Neuronal stem cell (in vitro differentiated cells): Measurements from ENCODE around the gene SULT1A1. TPM values are rescaled to one million over a fixed set of nuclear protein-coding genes. Genes with fewer than 3 reads are reported as not detected.
A peak's percentile ranks its signal among the peaks of the same experiment; 100 is the strongest.
"Not testable (repeated sequence)": the region's sequence is repeated elsewhere in the genome, so short reads cannot be mapped to it uniquely, and the experiment has no call there.

Experiments used
- DNase-seq: peaks from one replicate; pipeline ENCODE4 v3.0.0-alpha.2; 2013; ENCODE audit warnings: low spot score
- H2AFZ ChIP-seq: one replicate; pipeline ENCODE4 v1.6.1; 2013; ENCODE audit warnings: mild to moderate bottlenecking, low read length, inconsistent platforms
- H2AK5ac ChIP-seq: 2 replicates; pipeline ENCODE4 v1.6.1; 2013; ENCODE audit warnings: low read depth, mild to moderate bottlenecking, inconsistent platforms, low read length, moderate library complexity, mixed read lengths
- H2BK120ac ChIP-seq: 2 replicates; pipeline ENCODE4 v1.6.1; 2013; ENCODE audit warnings: low read depth, mild to moderate bottlenecking, inconsistent platforms, low read length, moderate library complexity, mixed read lengths
- H2BK12ac ChIP-seq: one replicate; pipeline ENCODE4 v1.6.1; 2013; ENCODE audit warnings: low read length, inconsistent platforms
- H2BK15ac ChIP-seq: 2 replicates; pipeline ENCODE4 v1.6.1; 2013; ENCODE audit warnings: mild to moderate bottlenecking, low read length, inconsistent platforms, mixed read lengths
- H2BK5ac ChIP-seq: one replicate; pipeline ENCODE4 v1.6.1; 2013; ENCODE audit warnings: inconsistent platforms, mild to moderate bottlenecking, low read length, moderate library complexity
- H3K14ac ChIP-seq: one replicate; pipeline ENCODE4 v1.6.1; 2013; ENCODE audit warnings: low read length, inconsistent platforms
- H3K18ac ChIP-seq: 2 replicates; pipeline ENCODE4 v1.6.1; 2013; ENCODE audit warnings: low read length, inconsistent platforms
- H3K23ac ChIP-seq: 2 replicates; pipeline ENCODE4 v1.6.1; 2013; ENCODE audit warnings: low read depth, mild to moderate bottlenecking, mixed read lengths, low read length, inconsistent platforms; ENCODE audit not compliant: poor library complexity
- H3K27ac ChIP-seq: replicated peaks from 3 replicates; pipeline ENCODE4 v1.5.1; 2013; ENCODE audit warnings: low read length, inconsistent platforms
- H3K27me3 ChIP-seq, 3 experiments: 2 replicates each; pipeline ENCODE4 v1.6.1; 2013; ENCODE audit warnings: low read length in 3 of 3, mild to moderate bottlenecking in 2 of 3, inconsistent platforms in 1 of 3, low read depth in 1 of 3, mixed read lengths in 1 of 3, moderate library complexity in 1 of 3; ENCODE audit not compliant: control insufficient read depth in 3 of 3, insufficient read depth in 3 of 3
- H3K36me3 ChIP-seq, 2 donors: replicated peaks in 1 of 2; 2 replicates each; pipeline ENCODE4 v1.6.1; 2013; ENCODE audit warnings: low read length in 2 of 2; ENCODE audit not compliant: control insufficient read depth in 2 of 2, insufficient read depth in 2 of 2
- H3K4ac ChIP-seq: 2 replicates; pipeline ENCODE4 v1.6.1; 2013; ENCODE audit warnings: inconsistent platforms, mild to moderate bottlenecking, low read length, moderate library complexity
- H3K4me1 ChIP-seq, 2 donors: 1 replicate in 1 of 2; 2 replicates in 1 of 2; pipeline ENCODE4 v1.6.1; 2013; ENCODE audit warnings: low read length in 2 of 2, low read depth in 1 of 2; ENCODE audit not compliant: control insufficient read depth in 2 of 2, insufficient read depth in 1 of 2
- H3K4me2 ChIP-seq: one replicate; pipeline ENCODE4 v1.6.1; 2013; ENCODE audit warnings: mild to moderate bottlenecking, low read length, inconsistent platforms; ENCODE audit not compliant: insufficient read depth, poor library complexity, severe bottlenecking
- H3K4me3 ChIP-seq, 2 donors: 2 replicates each; pipeline ENCODE4 v1.5.1; 2013; ENCODE audit warnings: low read length in 2 of 2, mild to moderate bottlenecking in 2 of 2, inconsistent platforms in 1 of 2, moderate library complexity in 1 of 2
- H3K79me1 ChIP-seq: one replicate; pipeline ENCODE4 v1.6.1; 2013; ENCODE audit warnings: low read depth, mild to moderate bottlenecking, inconsistent platforms, low read length, moderate library complexity
- H3K9ac ChIP-seq: one replicate; pipeline ENCODE4 v1.6.1; 2013; ENCODE audit warnings: mild to moderate bottlenecking, low read depth, low read length, inconsistent platforms; ENCODE audit not compliant: poor library complexity
- H3K9me3 ChIP-seq, 2 donors: replicated peaks in 1 of 2; 2 replicates each; pipeline versions ENCODE3 to v1.6.1; 2013; ENCODE audit warnings: low read length in 2 of 2, mild to moderate bottlenecking in 2 of 2, inconsistent platforms in 1 of 2, low read depth in 1 of 2, mixed read lengths in 1 of 2, moderate library complexity in 1 of 2; ENCODE audit not compliant: control insufficient read depth in 2 of 2, insufficient read depth in 1 of 2
- H4K8ac ChIP-seq: one replicate; pipeline ENCODE4 v1.6.1; 2013; ENCODE audit warnings: low read depth, mild to moderate bottlenecking, inconsistent platforms, low read length, moderate library complexity
- H4K91ac ChIP-seq: one replicate; pipeline ENCODE4 v1.6.1; 2013; ENCODE audit warnings: low read length, low read depth, mild to moderate bottlenecking, inconsistent platforms; ENCODE audit not compliant: poor library complexity
- WGBS, 2 donors: extraction: QIAGEN DNeasy Blood & Tissue Kit; methylation state at CpG; one replicate each; pipeline ENCODE4 v1.1.7; 2013; ENCODE audit warnings: missing lambda C conversion rate in 2 of 2, mixed read lengths in 1 of 2; ENCODE audit not compliant: insufficient read length in 2 of 2, insufficient replicate concordance in 1 of 2; ENCODE audit errors: extremely low coverage in 2 of 2; 5-methylcytosine and 5-hydroxymethylcytosine counted together
- polyA plus RNA-seq, 2 experiments: library from polyadenylated mRNA; stranded (reverse); fragments of 200-250 nt; gene quantifications; one replicate each; pipeline ENCODE4 v1.2.3, GENCODE V29; 2013

Gene SULT1A1
- 1.5 TPM for polyA plus RNA-seq (2013, experiment 1 of 2)
- 1.7 TPM for polyA plus RNA-seq (2013, experiment 2 of 2)

DNA sequence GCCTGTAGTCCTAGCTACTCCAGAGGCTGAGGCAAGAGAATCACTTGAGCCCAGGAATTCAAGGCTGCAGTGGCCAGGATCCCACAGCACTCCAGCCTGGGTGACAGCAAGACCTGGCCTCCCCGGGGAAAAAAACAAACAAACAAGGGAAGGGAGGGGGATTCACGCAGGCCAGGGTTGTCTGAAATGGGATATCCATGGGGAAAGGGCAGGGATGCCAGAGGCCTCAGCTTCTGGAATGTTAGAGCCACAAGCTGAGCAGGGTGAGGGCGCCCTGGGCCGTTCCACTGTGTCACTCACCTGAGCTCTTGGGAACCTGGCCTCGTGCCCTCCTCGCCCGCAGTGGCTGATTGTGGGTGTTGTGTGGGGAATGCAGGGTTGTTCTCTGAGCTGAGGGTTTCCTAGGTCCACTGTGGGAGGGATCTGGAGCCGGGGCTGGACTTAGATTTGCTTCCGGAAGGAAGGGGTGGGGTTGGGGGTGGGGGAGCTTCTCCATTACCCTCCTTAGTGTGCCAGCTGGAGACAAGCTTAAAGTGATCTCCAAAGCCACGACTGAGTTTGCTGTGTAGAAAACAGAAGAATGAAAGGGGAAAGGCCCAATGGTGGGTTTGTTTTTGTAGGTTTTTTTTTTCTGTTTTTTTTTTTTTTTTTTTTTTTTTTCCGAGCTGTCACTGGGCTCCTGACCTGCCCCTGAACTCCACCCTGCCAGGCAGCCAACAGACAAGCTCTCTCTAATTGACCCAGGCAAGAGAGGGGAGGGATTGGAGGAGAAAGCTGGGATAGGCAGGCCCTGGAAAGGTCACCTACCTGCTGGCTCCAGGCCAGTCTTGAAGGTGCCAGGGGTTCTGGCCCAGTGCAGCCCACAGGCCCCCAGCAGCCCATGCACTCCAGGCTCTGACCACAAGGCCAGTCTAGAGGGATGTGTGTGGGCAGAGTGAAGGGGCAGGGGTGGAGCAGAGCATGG, at the start of gene SULT1A1:
Gene SULT1A1 (minus strand): TSS at position 414 of the 964 bp plus-strand sequence. CDS start 1,189 bp downstream, outside the sequence.
- Histone ChIP-seq H3K4me1 (peaks cover 0 to 7% of the 10 kb centered on the region in 2 donors), H3K4me3 (no peak within 1 kb of the TSS), H3K79me1 (no peaks in the 10 kb centered on the region), H2AFZ (peak within 1 kb of the TSS; percentile 68), H2BK5ac (peak within 1 kb of the TSS; percentile 53), H3K9me3 (no peaks in the 10 kb centered on the region), H3K14ac (peak within 1 kb of the TSS; percentile 38), H3K4ac (peak within 1 kb of the TSS; percentile 66), H3K4me2 (no peak within 1 kb of the TSS), H2BK12ac (no peak within 1 kb of the TSS), H2BK15ac (peak within 1 kb of the TSS; percentile 58), H4K91ac (no peak within 1 kb of the TSS), H3K18ac (peak within 1 kb of the TSS; percentile 65), H3K23ac (no peak within 1 kb of the TSS), H2BK120ac (no peak within 1 kb of the TSS), H3K9ac (peak within 1 kb of the TSS; percentile 21), H3K36me3 (no peaks in the 10 kb centered on the region), H3K27ac (no peak within 1 kb of the TSS), H4K8ac (no peak within 1 kb of the TSS), H2AK5ac (no peak within 1 kb of the TSS), H3K27me3 (no peaks in the 10 kb centered on the region)
- no peak for DNase-seq
- WGBS, 2 donors: no CpG with 5 or more reads among the region's 11 CpGs

DNA sequence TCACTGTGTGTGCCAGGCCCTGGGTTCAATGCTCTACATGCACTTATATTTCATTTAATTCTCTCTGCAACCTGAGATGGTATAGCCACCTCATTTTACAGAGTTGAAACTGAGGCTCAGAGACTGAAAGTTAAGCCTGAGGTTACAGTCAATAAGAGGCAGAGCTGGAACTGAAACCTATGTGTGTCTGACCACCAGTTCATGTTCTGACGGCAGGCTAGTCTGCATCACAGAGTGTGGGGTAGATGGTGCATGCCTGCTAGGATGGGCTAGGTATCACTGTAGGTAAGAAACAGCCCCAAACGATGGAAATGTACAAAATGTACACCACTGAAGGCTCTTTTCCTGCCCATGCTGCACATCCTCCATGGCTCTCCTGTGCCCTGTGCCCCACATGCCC, 30.1 kb upstream of the SULT1A1 start:
- H3K9me3 ChIP-seq, H4K8ac ChIP-seq, H3K23ac ChIP-seq, H3K27me3 ChIP-seq, H3K18ac ChIP-seq, H3K4ac ChIP-seq, H2BK12ac ChIP-seq, H3K9ac ChIP-seq, H4K91ac ChIP-seq, H3K79me1 ChIP-seq, H2AK5ac ChIP-seq, DNase-seq, H3K4me3 ChIP-seq, H2BK120ac ChIP-seq, H2BK5ac ChIP-seq, H3K36me3 ChIP-seq, H2AFZ ChIP-seq, H3K14ac ChIP-seq, H2BK15ac ChIP-seq, H3K27ac ChIP-seq, H3K4me2 ChIP-seq, H3K4me1 ChIP-seq: not testable (repeated sequence)
- no CpG with 5 or more reads among the region's 2 CpGs for WGBS, 2 donors

DNA sequence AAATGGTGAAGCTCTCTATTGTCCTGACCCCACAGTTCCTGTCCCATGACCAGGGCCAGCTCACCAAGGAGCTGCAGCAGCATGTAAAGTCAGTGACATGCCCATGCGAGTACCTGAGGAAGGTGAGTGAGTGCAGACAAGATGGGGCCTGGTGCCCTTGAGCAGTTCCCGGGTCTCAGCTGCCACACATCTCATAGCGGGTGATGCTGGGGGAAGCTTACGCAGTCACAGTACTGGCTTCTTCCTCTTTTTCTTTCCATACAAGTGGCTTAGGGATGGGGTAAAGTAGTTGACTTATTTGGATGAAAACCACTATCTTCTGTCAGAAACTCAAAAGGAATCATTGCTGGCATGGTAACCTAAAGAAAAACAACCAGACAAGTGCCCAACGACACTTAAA, 28.5 kb upstream of the SULT1A1 start:
- DNase-seq, H4K91ac ChIP-seq, H3K18ac ChIP-seq, H2AFZ ChIP-seq, H2BK15ac ChIP-seq, H3K27me3 ChIP-seq, H3K9me3 ChIP-seq, H3K14ac ChIP-seq, H3K27ac ChIP-seq, H2AK5ac ChIP-seq, H4K8ac ChIP-seq, H3K23ac ChIP-seq, H3K9ac ChIP-seq, H2BK12ac ChIP-seq, H3K4me2 ChIP-seq, H2BK120ac ChIP-seq, H3K4me3 ChIP-seq, H3K4me1 ChIP-seq, H3K4ac ChIP-seq, H3K36me3 ChIP-seq, H2BK5ac ChIP-seq, H3K79me1 ChIP-seq: not testable (repeated sequence)
- no CpG with 5 or more reads among the region's 5 CpGs for WGBS, 2 donors

DNA sequence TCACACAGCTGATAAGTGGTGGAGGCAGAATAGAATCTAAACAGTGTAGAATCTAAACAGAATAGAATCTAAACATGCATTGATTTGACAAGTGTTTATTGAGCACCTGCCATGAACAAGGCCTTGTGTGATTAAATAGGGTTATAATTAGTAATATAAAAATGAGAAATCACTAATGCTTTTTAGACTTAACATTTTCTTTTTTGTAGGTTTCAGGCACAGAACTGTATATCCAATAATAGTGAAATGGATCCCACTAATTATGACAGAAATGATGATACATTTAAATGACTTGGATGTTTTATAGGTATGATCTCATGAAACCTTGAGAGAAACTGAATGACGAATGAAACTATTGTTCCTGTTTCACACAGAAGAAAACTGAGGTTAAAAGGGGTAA, 27.9 kb upstream of the SULT1A1 start, which contains the start of gene NPIPB8:
Gene NPIPB8 (plus strand): TSS at position 301 of the 400 bp plus-strand sequence. CDS start 296 bp downstream, outside the sequence.
- not testable (repeated sequence) for H3K36me3 ChIP-seq, H3K4ac ChIP-seq, H2BK12ac ChIP-seq, H3K9me3 ChIP-seq, H3K14ac ChIP-seq, DNase-seq, H4K8ac ChIP-seq, H3K27me3 ChIP-seq, H3K79me1 ChIP-seq, H3K4me1 ChIP-seq, H2BK5ac ChIP-seq, H3K4me2 ChIP-seq, H2AK5ac ChIP-seq, H3K4me3 ChIP-seq, H3K9ac ChIP-seq, H2BK15ac ChIP-seq, H3K23ac ChIP-seq, H4K91ac ChIP-seq, H2BK120ac ChIP-seq, H3K27ac ChIP-seq, H2AFZ ChIP-seq, H3K18ac ChIP-seq
- WGBS, 2 donors: no CpG with 5 or more reads among the region's 1 CpG
